NCI-H2171 (cell line): ENCODE data around the gene NEURL4.
A peak's percentile ranks its signal among the peaks of the same experiment; 100 is the strongest.
"Not testable (repeated sequence)": the region's sequence is repeated elsewhere in the genome, so short reads cannot be mapped to it uniquely, and the experiment has no call there.

Experiments
- DNase-seq: peaks from one replicate; lab custom pipeline; 2025; lab: John Stamatoyannopoulos, UW

The NEURL4 gene

GRCh38 chr17:7328840-7329373, at the start of gene NEURL4:
Gene NEURL4, minus strand, starts transcription at chr17:7329335. Its CDS starts 23 bp downstream, at chr17:7329312.
- no peak for DNase-seq

- no peak for DNase-seq
Observed at GRCh38 chr17:7374353-7374752, 45.2 kb upstream of the NEURL4 start.

DNA sequence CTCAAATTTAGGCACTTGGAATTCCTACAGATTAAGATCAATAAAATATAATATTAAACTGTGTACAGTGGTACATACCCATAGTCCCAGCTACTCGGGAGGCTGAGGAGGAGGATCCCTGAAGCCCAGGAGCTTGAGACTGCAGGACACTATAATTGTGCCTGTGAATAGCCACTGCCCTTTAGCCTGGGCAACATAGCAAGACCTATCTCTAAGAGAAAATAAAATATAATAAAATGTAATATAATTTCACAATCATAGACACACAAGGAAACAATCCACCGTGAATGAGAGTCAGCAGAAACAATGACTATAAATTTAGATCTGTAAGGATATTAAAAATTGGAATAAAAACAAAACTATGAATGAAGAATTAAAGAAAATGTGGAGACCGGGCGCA, 41.7 kb upstream of the NEURL4 start:
- no peak for DNase-seq

- DNase-seq = no peak
Observed at GRCh38 chr17:7369825-7370224, 40.7 kb upstream of the NEURL4 start.

GRCh38 chr17:7368599-7368994, 39.5 kb upstream of the NEURL4 start:
- DNase-seq = not testable (repeated sequence)

GRCh38 chr17:7367918-7368598, 38.9 kb upstream of the NEURL4 start:
- DNase-seq = no peak

GRCh38 chr17:7367083-7367482, 37.9 kb upstream of the NEURL4 start:
- no peak for DNase-seq

DNA sequence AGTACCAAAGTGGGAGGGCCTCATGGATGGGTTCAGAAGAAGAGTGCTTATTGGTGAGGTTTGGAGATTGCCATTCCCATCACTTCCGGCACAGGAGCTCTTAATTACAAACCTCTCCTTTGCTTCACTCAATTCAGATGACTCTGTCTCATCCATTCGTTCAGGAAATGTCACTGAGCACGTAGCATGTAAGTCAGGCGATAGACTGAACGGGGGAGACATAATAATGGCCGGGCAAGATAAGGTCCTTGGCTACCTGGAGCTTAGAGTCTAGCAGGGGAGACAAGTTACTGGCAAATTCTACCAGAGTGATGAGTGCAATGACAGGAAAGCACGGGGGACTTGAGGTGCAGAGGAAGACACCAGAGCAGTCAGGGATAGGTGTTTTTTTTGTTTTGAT, 36.8 kb upstream of the NEURL4 start:
- not testable (repeated sequence) for DNase-seq

DNA sequence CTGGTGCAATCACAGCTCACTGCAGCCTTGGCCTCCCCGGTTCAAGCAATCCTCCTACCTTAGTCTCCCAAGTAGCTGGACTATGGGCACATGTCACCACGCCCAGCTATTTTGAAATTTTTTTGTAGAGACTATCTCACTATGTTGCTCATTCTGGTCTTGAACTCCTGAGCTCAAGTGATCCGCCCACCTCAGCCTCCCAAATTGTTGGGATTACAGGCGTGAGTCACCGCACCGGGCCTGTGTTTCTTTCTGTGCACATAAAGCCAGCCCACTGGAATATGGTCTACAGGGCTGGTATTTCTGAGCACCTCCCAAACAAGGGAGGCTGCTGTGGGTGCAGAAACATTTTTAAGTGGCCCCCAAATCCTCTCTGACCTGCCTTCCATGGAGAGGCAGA, 34.2 kb upstream of the NEURL4 start:
- DNase-seq = no peak

DNA sequence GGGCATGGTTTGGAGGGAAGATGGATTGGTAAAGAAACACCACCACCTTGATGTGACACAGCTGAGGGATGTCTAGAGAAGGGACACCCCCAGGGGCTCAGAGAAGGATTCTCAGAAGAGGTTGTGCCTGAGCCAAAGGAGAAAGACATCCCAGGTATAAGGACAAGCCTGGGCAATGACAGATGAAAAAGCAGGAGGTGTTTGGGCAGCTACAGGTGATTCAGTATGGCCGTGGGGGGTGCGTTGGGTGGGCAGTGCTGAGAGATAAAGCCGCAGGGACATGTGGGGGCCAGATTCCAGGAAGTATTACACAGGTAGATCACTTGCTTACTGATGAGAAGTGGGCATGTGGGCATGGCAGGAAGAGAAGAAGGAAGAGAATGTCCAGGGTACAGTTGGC, 32.8 kb upstream of the NEURL4 start:
- no peak for DNase-seq

DNA sequence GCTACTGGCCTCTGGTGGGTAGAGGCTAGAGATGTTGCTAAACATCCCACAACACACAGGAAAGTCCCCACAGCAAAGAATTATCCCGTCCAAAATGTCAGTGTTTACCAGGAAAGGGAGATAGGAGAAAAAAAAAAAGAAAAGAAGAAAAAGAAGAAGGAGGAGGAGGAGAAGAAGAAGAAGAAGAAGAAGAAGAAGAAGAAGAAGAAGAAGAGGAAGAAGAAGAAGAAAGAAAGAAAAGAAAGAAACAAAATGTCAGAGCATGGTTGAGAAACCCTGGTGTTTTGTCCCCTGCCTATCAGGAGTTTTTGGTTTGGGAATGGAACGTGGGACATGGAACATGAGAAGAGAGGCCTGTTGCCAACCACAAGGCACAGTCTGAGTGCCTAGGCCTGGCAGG, 28.2 kb upstream of the NEURL4 start:
- no peak for DNase-seq

DNA sequence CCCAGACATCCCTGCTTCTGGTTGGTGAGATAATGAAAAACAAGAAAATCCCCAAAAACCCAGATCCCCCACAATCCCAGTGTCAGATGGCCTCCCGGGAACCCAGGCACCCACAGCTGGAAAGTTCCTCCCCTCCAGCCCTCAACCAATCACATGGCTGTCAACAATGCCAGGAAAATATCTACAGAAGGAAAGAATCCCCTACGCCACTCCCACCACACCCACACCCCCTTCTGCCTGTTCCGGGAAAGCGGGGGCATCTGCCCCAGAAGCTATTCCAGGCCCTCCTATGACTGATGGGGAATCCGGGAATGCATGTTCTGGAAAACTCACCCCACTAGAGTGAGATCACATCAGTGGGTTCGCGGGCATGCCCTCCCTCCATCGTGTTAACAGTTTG, 27.6 kb upstream of the NEURL4 start:
- no peak for DNase-seq

GRCh38 chr17:7356072-7356549, 27.0 kb upstream of the NEURL4 start:
- DNase-seq = no peak

- no peak for DNase-seq
Observed at GRCh38 chr17:7355573-7355972, 26.4 kb upstream of the NEURL4 start.

GRCh38 chr17:7355053-7355452, 25.9 kb upstream of the NEURL4 start, which contains the start of gene TMEM95:
Gene TMEM95, plus strand, starts transcription at chr17:7355156. Its CDS starts 49 bp downstream, at chr17:7355205.
- DNase-seq = no peak

DNA sequence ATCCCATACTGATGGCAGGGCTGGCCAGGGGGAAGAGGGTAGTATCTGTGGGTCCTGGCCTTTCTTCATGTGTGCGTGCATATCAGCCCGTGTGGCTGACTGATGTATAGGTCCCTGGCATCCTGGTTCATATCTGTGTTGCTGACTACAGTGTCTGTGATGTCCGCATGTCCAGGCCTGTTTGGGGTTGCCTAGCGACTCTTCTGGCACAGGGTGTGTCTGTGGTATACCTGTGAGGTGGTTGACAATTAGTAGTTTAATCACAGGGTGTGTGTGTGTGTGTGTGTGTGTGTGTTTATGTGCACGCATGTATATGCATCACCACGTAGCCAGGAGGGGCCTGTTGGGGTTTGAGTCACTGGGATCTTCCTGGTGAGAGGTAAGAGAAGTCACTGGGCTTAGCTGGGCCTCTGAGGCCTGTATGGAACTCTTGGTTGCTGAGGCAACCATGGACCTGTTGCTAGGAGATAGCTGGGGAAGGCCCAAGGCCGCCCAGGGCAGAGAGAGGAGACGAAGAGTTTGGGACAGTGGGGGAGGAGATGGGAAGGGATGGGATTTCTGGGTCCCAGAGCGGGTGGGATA, 25.2 kb upstream of the NEURL4 start:
- no peak for DNase-seq

DNA sequence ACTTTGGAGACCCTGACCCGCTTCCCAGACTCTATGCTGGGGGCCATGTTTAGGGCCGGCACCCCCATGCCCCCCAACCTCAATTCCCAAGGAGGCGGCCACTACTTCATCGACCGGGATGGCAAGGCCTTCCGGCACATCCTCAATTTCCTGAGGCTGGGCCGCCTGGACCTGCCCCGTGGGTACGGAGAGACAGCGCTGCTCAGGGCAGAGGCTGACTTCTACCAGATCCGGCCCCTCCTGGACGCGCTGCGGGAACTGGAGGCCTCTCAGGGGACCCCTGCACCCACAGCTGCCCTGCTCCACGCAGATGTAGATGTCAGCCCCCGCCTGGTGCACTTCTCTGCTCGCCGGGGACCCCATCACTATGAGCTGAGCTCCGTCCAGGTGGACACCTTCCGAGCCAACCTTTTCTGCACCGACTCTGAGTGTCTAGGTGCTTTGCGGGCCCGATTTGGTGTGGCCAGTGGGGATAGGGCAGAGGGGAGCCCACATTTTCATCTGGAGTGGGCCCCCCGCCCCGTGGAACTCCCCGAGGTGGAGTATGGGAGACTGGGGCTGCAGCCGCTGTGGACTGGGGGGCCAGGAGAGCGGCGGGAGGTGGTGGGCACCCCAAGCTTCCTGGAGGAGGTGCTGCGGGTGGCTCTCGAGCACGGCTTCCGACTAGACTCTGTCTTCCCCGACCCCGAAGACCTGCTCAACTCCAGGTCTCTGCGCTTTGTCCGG, 23.9 kb upstream of the NEURL4 start:
- DNase-seq = no peak

DNA sequence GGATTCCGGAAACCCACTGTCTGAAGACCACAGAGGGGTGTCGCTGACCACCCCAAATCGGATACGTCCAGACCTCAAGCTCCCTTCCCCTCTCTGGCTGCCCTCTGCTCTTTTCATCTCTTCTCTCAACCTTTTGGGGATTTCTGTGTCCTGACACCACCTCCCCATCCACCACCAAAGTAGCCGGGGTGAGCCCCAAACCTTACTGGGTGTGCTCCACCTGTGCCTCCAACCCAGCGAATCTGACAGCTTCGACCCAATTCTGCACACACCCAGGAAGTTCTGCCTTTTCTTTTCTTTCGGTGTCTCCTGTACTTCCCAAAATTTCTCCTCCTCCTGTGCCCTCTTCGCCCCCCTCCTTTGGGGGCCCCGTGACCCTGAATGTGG, 23.4 kb upstream of the NEURL4 start:
- DNase-seq = no peak

GRCh38 chr17:7351665-7352502, 22.7 kb upstream of the NEURL4 start, which contains the start of gene KCTD11:
Gene KCTD11, plus strand, starts transcription at chr17:7352162.
- peak; percentile 29 for DNase-seq

GRCh38 chr17:7348478-7349242, 19.5 kb upstream of the NEURL4 start:
- no peak for DNase-seq
